ENCODE measurements around the gene SYNDIG1L. TPM values are rescaled to one million over a fixed set of nuclear protein-coding genes. Genes with fewer than 3 reads are reported as not detected.
"Not testable (repeated sequence)": the region's sequence is repeated elsewhere in the genome, so short reads cannot be mapped to it uniquely, and the experiment has no call there.

The SYNDIG1L gene
- polyA plus RNA-seq, 1 donor = not detected

DNA sequence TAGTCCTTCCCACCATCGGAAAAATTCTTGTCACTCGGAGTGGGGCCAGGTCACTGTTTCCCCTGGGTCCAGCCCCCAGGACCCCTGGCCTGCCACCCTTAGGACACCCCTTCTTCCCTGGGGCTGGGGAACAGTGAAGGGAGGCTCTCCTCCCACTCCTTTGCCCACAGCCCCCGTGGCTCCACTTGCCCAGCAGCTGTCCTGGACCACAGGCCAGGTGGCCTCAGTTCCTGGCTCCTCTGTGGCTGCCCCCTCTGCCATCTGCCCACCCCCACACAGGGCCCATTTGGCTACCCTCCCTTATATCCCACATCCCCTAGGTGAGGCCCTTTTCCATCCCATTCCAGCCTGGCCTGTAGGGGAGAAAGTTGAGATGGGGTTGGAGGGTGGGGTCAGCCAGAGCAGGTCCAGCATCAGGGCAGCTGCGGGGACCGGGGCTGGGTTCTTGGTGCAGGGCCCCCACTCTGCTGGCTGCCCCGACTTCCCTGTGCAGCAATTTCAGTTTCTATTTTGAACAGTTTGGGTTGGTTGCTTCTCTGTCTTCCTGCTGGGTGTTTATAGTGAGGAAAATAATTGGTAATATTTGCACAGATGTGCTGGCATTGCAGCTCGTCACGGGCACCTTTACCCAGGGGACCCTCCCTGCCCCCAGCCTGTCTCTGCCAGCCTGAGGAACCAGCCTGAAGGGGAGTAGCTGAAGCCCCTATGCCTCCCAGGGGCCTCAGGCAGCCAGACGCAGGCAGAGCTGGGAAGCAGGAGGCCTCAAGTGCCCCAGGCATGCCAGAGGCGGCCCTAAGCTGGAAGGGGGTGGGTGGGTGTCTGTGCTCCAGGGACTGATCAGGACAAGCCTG is 23.4 kb downstream of the SYNDIG1L start:
- no peak for DNase-seq

DNA sequence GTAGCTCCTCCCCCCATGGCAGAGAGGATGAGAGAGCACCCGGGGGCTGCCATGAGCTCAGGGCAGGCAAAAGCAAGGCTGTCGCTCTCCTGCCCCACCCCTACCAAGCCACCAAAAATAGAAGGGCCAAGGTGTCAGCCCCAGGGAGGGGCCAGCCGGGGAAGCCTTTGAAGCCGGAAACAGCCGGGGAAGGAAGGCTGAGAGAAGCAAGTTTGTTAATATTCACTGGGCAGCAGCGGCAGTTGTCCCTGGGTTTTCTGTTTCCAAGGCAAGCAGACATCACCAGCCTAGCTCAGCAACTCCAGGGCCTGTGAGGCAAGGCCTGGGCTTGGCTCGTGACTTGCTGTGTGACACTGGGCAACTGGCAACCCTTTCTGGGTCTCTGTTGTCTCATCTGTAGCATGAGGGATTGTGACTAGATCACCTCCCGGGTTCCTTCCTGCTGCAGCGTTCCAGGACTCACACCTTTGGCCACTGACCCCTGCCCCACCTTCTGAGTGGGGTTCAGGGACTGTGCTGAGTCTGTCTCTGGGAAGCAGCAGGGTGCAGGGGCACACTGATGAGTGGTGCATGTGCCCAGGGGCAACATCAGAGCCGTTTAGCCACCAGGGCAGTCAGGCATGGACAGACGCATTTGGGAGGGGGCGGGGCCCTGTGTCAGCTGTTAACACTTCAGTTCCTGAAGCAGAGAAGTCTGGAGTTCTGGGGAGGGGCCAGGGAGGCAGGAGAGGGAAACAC is 24.3 kb downstream of the SYNDIG1L start:
- no peak for DNase-seq

DNA sequence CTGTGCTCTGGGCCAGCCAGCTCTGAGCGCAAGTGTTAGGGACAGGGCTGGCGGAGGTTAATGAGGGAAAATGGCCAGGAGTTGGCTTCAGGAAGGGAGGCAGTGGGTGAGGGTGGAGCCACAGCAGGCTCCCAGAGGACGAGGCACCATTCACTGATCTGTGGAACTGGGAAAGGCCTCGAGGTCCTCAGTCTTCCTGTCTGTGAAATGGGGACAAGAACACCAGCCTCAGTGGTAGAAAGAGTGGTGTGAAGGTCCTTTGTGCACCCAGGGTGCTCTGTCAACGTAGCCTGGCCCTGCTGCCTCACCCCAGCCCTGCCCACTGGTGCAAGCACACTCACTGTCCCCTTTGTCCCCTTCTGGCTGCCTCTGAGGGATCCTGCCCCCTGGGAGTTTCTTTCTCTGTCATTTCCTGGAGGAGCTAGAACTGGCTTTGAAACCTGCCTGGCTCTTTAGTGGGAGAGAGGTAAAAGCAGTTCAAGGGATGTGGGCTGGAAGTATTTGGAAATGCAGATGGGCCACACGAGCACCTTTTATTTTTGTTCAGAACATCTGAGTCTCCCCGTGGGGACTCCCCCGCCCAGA is 25.0 kb downstream of the SYNDIG1L start:
- DNase-seq = no peak

DNA sequence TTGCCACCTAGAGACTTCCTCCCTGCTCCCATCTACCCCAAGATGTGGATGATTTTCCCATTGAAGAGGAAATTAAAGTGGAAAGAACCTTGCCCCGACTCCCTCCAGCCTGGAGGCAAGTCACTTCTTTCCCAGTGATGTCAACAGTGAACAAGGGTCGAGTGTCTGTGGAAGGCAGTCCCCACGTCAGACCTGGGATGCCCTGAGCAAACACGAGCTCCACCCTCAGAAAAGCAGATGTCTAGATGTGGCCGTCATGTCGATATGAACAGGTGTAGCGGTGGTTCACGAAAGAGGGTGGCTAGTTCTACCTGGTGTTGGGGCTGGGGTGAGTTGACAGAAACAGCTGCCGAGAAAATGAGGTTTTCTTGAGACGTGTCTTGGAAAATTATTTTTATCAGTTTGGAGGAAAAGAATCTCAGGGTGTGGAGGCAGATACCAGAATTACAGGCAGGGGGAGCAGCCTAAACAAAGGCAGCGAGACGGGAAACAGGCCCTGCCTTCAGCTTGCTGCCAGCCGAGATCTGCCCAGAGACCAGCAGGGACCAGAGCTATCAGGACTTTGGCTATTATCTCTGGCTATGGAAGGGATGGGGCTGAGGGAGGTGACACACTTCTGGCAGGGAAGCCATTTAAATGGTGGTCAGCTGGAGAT is 25.9 kb downstream of the SYNDIG1L start:
- no peak for DNase-seq

DNA sequence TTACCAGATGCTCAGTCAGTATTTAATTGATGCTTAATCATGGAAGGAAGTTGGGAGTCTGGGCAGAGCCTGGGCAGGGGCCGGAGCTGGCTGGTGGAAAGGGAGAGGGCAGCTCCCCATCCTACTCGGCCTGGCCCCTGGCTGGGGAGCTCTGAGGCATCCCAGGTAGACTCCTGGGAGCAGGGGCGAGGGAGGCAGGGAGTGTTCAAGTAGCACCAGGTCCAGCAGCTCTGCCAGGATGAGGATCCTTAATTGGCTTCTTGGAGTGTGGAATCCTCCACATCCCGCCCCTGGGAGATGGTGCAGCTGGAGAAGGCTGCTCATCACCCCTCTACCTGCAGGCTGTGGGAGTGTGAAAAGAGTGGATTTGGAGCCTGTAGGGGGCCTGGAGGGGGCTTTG is 30.9 kb downstream of the SYNDIG1L start:
- no peak for DNase-seq

DNA sequence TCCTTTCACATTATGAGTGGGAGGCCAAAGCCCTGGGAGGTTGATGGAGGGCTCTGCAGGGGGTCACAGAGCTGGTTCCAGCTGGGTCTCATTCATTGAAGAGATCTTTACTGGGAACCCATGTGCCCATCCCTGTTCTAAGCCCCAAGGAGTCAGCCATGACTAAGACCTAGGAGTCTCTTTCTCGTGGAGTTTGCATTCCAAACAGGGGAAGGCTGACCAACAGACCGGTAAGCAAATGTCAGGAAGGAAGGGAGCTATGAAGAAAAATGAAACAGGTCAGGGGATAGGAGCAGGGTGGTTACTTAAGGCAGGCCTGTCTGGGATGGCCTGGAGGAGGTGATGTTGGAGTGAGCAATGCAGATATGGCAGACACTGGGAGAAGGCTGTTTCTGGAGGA is 31.5 kb downstream of the SYNDIG1L start:
- no peak for DNase-seq

DNA sequence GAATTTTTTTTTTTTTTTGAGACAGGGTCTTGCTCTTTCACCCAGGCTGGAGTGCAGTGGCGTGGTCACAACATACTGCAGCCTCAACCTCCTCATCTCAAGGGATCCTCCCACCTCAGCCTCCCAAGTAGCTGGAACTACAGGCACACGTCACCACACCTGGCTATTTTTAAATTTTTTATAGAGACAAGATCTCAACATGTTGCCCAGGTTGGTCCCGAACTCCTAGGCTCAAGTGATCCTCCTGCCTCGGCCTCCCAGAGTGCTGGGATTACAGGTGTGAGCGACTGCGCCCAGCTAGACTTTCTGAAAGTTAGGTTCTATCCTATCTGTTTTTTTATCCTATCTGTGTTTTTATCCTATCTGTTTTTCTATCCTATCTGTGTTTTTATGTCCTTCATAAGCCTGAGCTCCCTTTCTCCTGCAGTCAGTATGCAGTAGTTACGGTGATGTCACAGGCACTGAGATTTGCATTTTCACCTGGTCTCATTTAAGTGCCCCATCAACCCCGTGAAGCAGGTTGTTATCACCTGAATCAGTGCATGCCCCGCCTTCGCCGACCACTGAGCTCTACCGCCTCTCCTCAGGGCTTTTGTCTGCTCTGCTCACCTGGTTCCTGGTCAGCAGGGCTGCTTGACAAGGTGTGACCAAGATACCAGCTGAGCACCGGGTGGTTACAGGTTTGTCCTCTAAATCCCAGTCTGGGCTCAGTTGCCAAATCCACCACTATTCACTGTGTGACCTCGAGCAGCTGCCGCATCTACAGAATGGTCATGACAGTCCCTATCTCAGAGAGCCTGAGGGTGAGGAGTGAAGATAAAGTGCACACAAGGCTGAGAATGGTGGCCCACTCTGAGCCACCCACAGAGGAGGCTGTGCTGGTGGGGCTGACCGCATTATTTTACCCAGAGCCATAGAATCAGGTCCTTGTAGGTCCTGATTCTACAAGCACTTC is 33.1 kb downstream of the SYNDIG1L start:
- no peak for DNase-seq

DNA sequence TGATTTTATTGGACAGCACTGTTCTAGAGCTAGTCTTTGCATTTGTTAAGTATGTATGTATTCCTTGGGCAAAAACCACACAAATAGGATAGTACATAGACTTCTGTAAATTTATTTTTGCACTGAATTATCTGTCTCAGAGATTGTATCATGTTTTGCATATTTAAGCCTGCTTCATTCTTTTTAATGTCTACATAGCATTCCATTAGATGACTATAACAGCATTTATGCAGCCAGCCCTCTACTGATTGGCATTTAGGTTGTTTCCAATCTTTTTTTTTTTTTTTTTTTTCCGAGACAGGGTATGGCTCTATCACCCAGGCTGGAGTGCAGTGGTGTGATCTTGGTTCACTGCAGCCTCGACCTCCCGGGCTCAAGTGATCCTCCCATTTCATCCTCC is 34.5 kb downstream of the SYNDIG1L start:
- DNase-seq = no peak

DNA sequence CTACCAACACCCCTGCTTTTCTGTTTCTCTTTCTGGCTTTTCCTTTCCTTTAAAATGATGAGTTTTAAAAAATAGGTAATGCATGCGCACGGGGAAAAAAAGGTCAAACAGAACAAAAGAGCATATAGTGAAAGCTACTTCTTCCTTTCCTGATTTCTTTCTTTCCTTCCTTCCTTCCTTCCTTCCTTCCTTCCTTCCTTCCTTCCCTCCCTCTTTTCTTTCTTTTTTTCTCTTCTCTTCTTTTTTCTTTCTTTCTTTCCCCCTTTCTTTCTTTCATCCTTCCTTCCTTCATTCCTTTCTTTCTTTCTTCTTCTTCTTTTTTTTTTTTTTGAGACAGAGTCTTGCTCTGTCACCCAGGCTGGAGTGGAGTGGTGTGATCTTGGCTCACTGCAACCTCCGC is 35.5 kb downstream of the SYNDIG1L start:
- not testable (repeated sequence) for DNase-seq

DNA sequence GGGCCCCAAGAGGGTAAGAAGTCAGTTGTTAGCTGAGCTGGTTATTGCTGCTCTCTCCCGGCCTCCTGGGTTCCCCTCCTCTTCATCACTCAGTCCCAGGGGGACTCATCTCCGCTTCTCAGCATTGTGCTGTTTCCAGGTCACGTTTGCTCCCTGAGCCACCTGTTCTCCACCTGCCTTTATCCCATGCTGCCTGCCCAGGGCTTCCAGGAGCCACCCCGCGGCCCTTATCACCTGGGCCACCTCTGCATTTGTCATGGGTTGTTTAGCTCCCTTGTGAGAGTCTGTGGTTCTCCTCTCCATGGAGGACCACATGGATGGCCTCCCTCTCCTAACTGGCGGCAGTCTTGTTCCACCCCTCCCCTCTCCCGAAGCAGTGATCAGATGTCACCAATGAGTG is 36.0 kb downstream of the SYNDIG1L start:
- DNase-seq = no peak

DNA sequence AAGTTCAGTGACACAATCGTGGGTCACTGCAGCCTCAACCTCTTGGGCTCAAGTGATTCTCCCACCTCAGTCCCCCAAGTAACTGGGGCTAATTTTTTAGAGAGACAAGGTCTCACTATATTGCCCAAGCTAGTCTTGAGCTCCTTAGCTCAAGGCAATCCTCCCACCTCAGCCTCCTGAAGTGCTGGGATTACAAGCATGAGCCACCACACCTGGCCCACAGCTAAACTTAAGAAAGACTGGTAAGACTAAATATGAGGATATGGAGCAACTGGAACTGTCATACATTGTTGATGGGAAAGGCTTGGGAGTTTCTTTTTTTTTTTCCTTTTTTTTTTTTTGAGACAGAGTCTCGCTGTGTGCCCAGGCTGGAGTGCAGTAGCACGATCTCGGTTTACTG is 43.8 kb downstream of the SYNDIG1L start:
- no peak for DNase-seq

DNA sequence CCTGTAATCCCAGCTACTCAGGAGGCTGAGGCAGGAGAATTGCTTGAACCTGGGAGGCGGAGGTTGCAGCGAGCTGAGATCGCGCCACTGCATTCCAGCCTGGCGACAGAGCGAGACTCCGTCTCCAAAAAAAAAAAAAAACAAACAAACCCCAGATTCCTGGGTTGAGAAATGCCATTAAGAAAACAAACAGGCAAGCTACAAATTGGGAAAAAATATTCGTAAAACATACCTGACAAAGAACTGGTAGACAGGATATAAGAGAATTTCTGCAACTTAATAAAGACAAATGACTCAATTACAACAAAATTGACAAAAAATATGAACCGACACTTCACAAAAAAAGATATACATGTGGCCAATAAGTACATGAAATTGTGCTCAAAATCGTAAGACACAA is 44.4 kb downstream of the SYNDIG1L start:
- DNase-seq = not testable (repeated sequence)

DNA sequence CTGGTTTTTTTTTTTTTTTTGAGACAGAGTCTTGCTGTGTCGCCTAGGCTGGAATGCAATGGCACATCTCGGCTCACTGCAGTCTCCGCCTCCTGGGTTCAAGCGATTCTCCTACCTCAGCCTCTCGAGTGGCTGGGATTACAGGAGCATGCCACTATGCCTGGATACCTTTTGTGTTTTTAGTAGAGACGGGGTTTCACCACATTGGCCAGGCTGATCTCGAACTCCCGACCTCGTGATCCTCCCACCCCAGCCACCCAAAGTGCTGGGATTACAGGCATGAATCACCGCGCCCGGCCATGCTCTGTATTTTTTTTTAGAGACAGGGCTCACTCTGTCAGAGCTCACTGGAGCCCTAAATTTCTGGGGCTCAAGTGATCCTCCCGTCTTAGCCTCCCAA is 45.2 kb downstream of the SYNDIG1L start:
- no peak for DNase-seq

DNA sequence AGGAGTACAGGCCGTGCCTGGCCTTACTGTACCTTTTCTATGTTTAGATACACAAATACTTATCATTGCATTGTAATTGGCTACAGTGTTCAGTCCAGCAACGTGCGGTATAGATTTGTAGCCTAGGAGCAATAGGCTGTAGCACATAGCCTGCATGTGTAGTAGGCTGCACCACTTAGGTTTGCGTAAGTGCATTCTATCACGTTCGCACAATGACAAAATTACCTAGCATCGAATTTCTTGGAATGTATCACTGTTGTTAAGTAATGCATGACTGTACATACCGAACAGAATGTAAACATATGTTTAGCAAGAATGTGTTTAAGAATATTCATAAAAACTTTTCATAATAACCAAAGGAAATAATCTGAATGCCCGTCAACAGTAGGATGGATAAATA is 45.8 kb downstream of the SYNDIG1L start:
- DNase-seq = no peak

DNA sequence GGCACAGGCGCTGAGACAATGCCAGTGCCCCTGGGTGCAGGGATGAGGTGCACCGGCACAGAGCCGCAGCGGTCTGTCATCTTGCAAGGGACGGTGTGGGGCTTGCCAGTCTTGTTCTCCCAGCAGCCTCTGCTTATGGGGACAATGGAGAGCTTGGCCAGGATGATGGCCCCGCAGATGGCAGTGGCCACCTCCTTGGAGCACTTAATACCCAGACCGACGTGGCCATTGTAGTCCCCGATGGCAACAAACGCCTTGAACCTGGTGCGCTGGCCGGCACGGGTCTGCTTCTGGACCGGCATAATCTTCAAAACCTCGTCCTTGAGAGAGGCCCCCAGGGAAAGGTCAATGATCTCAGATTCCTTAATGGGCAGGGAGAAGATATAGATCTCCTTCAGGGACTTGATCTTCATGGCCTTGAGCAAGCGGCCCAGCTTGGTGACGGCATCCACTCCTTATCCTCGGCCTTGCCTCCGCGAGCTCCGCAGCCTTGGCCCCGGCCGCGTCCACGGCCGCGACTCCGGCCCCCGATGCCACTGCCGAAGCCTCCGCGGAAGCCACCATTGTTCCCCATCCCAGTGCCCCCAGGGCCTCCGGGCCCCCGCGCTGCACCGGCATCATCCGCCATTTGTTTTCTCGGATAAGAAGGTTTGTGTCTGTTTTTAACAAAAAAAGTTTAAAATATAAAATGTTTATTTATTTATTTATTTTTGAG is 47.9 kb downstream of the SYNDIG1L start:
- no peak for DNase-seq

DNA sequence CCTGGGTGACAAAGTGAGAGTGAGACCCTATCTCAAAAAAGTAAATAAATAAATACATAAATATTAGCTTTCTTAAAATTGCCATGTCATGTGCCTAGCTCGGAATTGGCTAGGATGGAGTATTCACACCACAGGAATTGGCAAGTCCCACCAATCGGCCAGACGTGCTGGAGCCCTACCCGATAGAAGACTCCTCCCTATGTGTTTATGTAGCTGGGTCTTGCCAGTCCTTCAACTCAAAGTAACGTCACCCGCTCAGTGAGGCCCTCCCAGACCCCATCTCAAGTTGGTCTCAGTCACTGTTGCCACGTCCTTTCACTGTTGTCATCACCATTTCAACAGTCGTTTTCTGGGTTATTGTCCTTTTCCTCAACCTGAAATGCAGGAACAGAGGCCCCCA is 57.6 kb downstream of the SYNDIG1L start:
- no peak for DNase-seq

DNA sequence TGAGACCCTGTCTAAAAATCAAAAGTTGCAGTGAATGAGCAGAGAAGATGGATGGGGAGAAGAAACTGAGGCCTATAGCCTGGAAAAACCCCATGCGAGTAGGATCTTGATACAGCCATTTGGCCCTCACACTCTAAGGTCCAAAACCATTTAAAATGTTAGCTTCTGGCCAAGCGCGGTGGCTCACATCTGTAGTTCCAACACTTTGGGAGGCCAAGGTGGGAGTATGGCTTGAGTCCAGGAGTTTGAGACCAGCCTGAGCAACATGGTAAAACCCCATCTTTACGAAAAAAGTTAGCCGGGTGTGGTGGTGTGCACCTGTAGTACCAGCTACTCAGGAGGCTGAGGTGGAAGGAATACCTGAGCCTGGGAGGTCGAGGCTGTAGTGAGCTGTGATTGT is 58.0 kb downstream of the SYNDIG1L start:
- no peak for DNase-seq

DNA sequence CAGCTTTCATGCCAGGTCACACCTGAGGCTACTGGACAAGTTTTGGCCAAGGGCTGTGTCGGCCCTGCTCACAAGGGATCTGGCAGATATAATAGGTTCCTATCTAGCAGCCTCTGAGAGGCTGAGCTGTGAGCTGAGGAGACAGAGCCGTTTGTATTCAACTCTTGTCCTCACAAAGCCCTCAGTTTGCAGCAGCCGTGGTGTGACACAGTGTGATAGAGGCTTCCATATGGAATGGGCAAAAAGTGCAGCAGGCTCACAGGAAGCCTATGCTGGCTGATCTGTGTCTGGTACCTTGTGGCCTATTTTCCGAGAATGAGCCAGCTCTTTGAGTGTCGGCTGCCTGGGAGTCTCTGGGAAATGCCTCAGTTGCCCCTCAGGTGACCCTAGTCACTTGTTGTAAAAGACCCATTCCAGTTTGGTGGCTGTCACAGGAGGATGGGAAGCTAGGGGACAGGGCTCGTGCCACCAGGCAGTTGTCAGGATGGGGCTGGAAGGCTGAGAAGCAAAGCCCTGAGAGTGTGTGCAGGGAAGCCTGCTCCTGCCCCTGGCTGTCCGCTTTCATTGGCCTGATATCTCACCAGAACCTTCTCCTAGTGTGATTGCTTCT is 61.6 kb downstream of the SYNDIG1L start:
- DNase-seq = no peak

DNA sequence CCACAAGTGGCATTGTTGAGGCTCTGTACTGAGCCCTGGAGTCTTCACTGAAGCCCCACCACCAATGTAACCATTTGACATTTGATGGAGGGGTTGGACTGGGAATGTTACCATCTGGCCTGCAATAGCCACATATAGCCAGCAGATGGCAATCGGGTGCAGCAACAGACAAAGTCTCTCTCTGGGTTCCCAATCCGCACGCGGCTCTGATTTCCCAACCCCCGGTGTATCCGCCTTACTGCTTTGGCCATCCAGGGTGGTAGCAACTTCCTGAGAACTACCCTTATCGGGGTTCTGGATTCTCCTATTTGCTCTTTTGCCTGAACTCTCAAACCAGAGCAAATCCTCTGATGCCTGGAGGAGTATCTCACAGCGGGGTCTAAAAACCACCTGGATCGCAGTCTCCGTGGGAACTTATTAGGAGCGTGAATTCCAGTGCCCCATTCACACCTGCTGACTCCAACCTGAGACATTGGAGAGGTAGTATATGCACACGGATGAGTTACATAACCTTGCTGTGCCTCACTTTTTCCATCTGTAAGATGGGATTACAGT is 63.6 kb downstream of the SYNDIG1L start:
- peak; percentile 59 for DNase-seq

DNA sequence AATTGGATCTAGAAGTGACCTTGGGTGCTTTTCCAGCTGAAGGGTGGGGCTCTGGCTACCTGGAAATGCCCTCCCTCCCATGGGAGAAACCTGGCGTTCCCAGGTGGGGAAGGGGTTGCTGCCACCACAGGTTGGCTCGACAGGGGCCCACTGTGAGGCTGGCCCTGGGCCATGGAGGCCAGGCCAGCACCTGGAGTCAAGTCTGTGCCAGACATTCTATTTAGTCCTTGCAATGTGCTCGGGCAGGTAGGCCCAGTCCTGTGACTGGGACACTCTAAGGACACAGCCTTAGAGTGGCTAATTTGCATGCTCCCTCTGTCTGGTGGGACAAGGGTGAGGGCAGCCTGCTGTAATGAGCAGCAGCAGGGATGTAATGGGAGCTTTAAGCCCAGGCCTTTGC is 65.8 kb downstream of the SYNDIG1L start:
- no peak for DNase-seq

Measured in hindlimb muscle (tissue), 1 donor.